ENCODE measurements around the gene SMIM32. TPM values are rescaled to one million over a fixed set of nuclear protein-coding genes. Genes with fewer than 3 reads are reported as not detected.
A peak's percentile ranks its signal among the peaks of the same experiment; 100 is the strongest.

The SMIM32 gene
- total RNA-seq (2014; rRNA removed; shearing (Covaris generic)): 1.4 TPM in 2 replicates

DNA sequence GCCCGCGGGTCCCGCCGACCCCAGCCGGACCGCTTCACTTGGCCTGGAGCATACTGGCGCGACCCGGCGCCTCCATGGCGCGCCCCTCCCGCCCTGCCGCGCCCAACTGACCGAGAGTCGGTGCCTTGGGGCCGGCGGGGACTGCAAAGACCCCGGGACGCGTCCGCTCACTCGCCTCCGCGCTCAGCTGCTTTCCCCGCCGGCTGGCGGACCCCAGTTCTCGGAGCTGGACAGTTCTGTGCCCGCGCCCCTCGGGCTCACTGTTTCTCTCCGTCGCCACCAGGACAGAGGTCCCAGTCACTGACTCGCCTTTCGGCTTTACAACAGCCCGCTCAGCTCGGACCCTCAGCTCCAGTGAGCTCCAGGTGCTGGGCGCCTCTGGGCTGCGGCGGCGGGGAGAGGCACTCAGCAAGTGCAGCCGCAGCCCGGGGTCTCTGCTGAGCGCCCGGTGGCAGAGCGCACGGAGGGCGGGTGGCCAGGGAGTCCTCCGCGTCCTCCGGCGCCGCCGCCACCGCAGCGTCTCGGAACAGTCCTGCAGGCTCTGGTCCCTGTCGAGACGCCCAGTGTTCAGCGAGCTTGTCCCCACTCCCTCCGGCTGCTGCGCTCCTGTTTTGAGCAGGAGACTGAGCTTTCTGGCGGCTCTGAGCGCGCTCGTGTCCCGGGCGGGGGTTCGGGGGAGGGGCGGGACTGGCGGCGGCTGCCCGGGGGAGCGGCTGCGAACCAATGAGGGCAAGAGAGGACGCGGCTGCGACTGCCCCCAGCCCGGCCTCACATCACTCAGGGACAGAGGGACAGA lies at the start of gene SMIM32:
Gene SMIM32, minus strand, starts transcription at position 637 of the 796 bp plus-strand sequence. CDS start 638 bp downstream, outside the sequence.
- Histone ChIP-seq H3K36me3 (replicated peaks; ENCODE audit: control insufficient read depth, insufficient read depth, low read length) (no peaks in the 10 kb centered on the region), H3K4me3 (ENCODE audit: insufficient read depth, low read depth, low read length) (peak within 1 kb of the TSS; percentile 50), H3K27me3 (ENCODE audit: control insufficient read depth, insufficient read depth, low read length) (peaks cover 66% of the 10 kb centered on the region)
- DNase-seq: peak; percentile 86

DNA sequence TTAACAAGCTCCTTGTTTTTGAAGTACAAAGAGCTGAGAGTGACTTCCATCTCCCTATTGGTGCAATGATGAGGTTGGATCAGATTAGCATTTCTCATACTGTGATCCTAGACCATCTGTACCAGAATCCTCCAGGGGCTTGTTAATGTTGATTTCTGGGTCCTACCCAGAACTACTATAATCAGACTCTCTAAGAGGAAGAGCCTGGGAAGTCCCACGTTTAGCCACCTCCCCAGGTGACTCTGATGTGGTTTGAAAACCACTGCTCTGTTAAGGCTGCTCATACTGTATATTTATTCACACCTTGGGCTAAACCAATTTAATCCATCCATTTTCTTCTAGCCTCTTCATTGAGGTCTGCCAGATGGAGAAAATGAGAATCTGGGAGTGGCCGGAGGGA lies 49.6 kb upstream of the SMIM32 start:
- Histone ChIP-seq H3K36me3 (replicated peaks; ENCODE audit: control insufficient read depth, insufficient read depth, low read length) (no peaks in the 10 kb centered on the region), H3K27me3 (ENCODE audit: control insufficient read depth, insufficient read depth, low read length) (no peaks in the 10 kb centered on the region), H3K4me3 (ENCODE audit: insufficient read depth, low read depth, low read length) (no peak overlapping the region)
- no peak for DNase-seq

DNA sequence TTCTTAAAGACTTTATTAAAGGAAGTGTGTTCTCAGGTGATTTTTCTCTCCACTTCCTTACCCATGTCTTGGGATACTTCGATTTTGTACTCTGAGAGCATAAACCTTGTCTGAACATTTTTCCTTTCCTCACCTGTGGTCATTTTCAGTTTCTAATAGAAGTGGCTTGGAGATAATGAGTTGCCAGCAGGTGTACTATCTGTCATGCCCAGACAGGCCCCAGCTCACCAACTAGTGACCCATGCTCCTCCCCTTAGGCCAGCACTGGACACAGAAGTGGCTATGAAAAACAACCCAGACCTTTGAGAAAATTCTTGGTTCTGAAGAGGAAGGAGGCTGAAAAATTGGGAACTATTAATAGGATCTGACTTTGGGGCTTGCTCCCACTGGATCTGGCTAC lies 49.2 kb upstream of the SMIM32 start:
- Histone ChIP-seq H3K36me3 (replicated peaks; ENCODE audit: control insufficient read depth, insufficient read depth, low read length) (no peaks in the 10 kb centered on the region), H3K27me3 (ENCODE audit: control insufficient read depth, insufficient read depth, low read length) (no peaks in the 10 kb centered on the region), H3K4me3 (ENCODE audit: insufficient read depth, low read depth, low read length) (no peak overlapping the region)
- no peak for DNase-seq

DNA sequence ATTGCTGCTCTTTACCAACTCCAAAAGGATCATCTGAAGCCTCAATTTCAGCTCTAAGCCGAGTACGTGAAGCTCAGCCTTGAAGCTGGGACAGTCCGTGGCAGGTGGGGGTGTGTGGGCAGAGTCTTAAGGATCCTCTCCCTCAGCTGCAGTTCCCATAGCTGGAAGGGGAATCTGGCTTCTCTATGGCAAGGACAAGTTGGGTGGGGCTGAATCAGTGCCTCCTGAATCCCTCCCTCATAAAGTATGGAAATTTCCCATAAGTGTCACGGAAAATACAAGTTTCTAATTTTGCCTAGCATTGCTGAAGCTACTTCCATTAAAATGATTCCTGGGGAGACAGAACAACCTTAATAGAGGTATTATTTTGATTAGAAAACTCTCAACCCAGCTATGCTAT lies 47.9 kb upstream of the SMIM32 start:
- DNase-seq: no peak
- H3K27me3 ChIP-seq (ENCODE audit: control insufficient read depth, insufficient read depth, low read length): no peaks in the 10 kb centered on the region; the same call in 1 of the 2 replicates

DNA sequence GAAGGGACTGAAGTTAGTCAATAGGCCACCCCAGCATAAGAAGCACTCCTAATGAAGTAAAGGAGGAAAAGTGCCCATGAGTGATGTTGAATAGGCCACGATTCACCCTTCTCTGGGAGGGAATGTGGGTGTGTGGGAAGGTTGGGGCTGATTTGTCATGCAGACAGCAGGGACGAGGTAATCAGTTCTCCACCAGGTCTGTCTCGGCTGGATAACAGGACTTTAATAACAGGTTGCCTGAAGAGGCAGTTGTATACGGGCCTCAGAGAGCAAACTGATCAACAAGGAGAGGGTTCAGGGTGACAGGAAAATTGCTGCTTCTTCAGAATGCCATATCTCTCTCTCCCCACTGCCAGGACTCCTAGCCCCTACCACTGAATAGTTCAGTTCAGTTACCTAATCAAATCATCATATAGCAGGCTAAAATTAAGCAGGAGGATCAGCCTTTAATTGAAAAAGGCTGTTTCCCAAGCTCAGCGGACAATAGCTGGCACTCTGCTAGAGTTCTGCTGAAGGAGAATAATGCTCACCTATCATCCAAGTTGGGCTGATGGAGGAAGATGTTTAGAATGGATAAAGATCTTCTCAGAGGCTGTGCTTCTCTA lies 43.6 kb upstream of the SMIM32 start:
- no peaks in the 10 kb centered on the region; the same call in 1 of the 2 replicates for H3K27me3 ChIP-seq (ENCODE audit: control insufficient read depth, insufficient read depth, low read length)
- H3K36me3 ChIP-seq (replicated peaks; ENCODE audit: control insufficient read depth, insufficient read depth, low read length): no peaks in the 10 kb centered on the region
- DNase-seq: no peak
- H3K4me3 ChIP-seq (ENCODE audit: insufficient read depth, low read depth, low read length): no peak overlapping the region

More for the DNA sequence above, 47.9 kb upstream of the SMIM32 start:
- Histone ChIP-seq H3K4me3 (ENCODE audit: insufficient read depth, low read depth, low read length) (no peak overlapping the region), H3K36me3 (replicated peaks; ENCODE audit: control insufficient read depth, insufficient read depth, low read length) (no peaks in the 10 kb centered on the region)

DNA sequence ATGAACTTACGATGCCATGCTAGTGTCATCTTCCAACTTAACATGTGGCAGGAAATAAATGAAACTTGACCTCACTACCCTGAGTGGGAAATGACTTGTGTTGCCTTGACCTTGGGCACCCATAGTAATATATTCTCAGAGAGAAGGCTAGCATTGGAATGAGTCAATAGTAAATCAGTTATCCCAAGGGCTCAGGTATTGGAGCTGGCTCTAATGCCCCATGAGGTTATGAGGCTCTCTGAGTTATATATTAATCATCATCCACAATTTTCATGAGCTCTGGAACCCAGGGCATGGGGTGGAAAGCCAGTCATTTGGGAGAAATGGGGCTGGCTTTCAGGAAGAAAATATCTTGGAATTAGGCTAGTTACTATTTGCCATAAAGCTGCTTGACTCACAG lies 42.4 kb upstream of the SMIM32 start:
- Histone ChIP-seq H3K27me3 (ENCODE audit: control insufficient read depth, insufficient read depth, low read length) (no peaks in the 10 kb centered on the region; the same call in 1 of the 2 replicates), H3K4me3 (ENCODE audit: insufficient read depth, low read depth, low read length) (no peak overlapping the region), H3K36me3 (replicated peaks; ENCODE audit: control insufficient read depth, insufficient read depth, low read length) (no peaks in the 10 kb centered on the region)
- no peak for DNase-seq

DNA sequence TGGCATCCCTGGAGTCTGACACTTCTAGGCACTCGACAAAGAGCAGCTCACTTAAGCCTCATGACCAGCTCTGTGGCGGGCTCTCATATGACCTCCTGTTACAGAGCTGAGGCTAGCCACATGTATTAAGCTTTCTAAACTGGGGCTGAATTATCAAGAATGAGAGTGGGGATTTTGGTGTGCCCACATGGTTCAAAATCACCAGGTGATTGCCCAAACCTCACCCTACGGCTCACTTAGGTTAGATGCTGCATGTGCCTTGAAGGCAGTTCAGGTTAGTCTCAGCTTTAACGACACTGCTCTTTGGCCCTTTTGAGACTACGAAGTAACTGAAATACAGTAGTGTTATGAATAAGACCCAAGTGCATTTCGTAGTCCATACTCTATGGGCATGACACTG lies 39.4 kb upstream of the SMIM32 start:
- H3K4me3 ChIP-seq (ENCODE audit: insufficient read depth, low read depth, low read length): no peak overlapping the region
- no peaks in the 10 kb centered on the region; the same call in 1 of the 2 replicates for H3K27me3 ChIP-seq (ENCODE audit: control insufficient read depth, insufficient read depth, low read length)
- DNase-seq: no peak
- no peaks in the 10 kb centered on the region for H3K36me3 ChIP-seq (replicated peaks; ENCODE audit: control insufficient read depth, insufficient read depth, low read length)

DNA sequence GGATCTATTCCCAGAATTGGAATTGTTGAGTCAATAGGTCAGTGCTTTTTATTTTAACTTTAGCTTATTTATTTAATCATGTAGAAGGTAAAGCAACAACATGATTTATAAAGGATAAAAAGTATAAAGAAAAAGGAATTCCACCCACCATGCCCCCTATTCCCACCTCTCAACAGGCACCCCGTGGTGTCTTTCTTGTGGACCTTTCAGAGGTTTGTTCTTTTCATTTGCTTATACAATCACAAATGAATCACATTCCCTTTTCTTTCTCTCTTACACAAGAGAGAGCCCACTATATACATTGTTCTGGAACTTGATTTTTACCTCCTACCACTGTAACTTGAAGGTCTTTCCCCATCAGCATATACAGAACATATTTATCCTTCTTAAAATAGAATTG lies 37.2 kb upstream of the SMIM32 start:
- no peak overlapping the region for H3K4me3 ChIP-seq (ENCODE audit: insufficient read depth, low read depth, low read length)
- DNase-seq: peak; percentile 47
- H3K36me3 ChIP-seq (replicated peaks; ENCODE audit: control insufficient read depth, insufficient read depth, low read length): no peaks in the 10 kb centered on the region

DNA sequence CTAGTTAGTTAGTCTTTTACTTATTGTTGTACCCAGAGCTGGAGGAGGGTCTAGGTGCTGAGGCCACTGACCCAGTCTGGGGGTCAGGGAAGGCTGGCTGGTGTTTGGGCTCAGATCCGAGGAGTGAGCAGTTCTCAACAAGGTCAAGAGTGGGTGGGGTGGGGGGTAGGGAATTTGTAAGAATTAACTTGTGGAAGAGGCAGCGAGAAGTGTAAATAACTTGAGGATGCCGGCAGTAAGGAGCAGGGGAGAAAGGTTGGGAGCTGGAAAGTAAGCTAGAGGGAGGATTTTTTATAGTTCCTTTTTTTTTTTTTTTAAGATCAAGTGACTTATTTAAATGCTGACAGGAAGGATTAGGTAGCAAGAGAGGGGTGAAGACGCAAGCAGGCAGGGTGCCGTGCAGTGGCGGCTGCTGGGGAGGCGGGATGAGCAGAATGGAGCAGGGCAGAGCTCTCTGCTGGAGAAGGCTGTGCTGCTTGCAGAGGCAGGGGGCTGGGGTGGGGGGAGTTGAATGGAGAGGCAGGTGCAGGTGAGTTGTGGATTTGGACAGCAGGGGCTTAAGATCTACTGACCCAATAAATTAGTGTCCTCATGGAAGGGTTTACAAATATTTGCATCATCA lies 35.3 kb upstream of the SMIM32 start:
- no peaks in the 10 kb centered on the region for H3K36me3 ChIP-seq (replicated peaks; ENCODE audit: control insufficient read depth, insufficient read depth, low read length)
- DNase-seq: peak; percentile 53
- no peaks in the 10 kb centered on the region for H3K27me3 ChIP-seq (ENCODE audit: control insufficient read depth, insufficient read depth, low read length)
- no peak overlapping the region for H3K4me3 ChIP-seq (ENCODE audit: insufficient read depth, low read depth, low read length)

More for the DNA sequence above, 37.2 kb upstream of the SMIM32 start:
- H3K27me3 ChIP-seq (ENCODE audit: control insufficient read depth, insufficient read depth, low read length): no peaks in the 10 kb centered on the region

DNA sequence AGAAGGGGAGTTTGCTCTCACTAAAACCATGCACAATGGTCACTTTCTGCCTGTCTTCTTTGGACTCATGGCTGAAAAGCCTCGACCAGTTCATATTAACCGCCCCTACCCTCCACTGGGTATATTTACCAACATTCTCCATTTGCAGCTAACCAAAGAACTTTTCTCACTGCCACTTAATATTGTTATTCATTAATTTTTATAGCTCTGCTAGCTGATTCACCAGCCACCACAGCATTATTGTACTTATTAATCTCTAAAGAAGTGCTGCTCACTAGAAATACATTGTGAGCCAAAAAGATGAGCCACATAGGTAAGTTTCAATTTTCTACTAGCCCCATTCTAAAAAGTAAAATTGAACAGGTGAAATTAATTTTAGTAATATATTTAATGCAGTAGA lies 33.4 kb upstream of the SMIM32 start:
- Histone ChIP-seq H3K4me3 (ENCODE audit: insufficient read depth, low read depth, low read length) (no peak overlapping the region), H3K27me3 (ENCODE audit: control insufficient read depth, insufficient read depth, low read length) (no peaks in the 10 kb centered on the region), H3K36me3 (replicated peaks; ENCODE audit: control insufficient read depth, insufficient read depth, low read length) (no peaks in the 10 kb centered on the region)
- DNase-seq: no peak

DNA sequence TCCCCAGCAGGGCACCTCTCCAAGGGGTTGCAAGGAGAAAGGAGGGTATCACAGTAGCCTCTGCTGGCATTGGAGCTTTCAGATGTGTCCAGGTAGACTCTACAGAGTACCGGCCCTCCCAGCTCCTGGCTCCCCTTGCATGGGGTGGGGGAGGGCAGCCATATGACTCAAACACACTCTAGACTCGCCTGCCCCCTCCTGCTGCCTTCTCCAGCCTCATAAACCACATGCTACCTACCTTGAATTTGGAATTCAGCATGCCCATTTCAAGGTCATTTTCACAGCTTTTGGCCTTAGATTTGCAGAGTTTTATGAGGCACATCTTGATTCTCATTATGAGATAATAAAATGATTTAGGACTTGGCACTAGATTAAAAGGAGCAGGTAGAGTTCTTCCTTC lies 32.8 kb upstream of the SMIM32 start:
- DNase-seq: no peak
- Histone ChIP-seq H3K36me3 (replicated peaks; ENCODE audit: control insufficient read depth, insufficient read depth, low read length) (no peaks in the 10 kb centered on the region), H3K27me3 (ENCODE audit: control insufficient read depth, insufficient read depth, low read length) (no peaks in the 10 kb centered on the region), H3K4me3 (ENCODE audit: insufficient read depth, low read depth, low read length) (no peak overlapping the region)

DNA sequence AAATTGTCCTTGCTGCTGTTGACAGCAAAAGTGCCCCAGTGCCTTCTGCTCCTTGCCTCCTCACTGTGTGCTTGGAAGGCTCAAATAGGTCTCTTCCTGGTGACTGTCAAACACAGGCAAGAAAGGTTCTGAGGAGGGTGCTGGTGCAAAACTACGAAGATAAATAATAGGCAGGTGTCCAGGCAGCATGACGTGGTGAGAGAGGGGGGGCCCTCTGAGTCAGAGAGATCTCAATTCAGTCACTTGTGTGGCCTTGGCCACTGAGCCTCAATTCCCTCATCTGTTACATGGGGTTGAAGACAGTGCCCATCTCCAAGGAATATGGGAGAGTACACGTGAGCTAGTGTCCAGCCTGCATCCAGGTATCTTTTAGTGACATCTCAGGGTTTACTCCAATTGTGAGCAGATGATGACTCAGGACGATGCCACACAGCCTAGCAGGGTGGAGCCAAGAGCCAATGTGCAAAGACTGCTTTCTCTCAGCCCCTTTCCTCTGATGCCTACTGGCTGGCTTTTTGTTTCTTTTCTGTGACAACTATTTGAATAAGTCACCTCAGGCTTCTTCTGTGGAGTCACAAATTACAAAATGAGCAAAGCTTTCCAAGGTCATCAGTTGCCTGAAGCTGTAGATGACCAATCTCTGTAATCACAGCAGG lies 29.7 kb upstream of the SMIM32 start:
- H3K4me3 ChIP-seq (ENCODE audit: insufficient read depth, low read depth, low read length): no peak overlapping the region
- no peak for DNase-seq
- H3K36me3 ChIP-seq (replicated peaks; ENCODE audit: control insufficient read depth, insufficient read depth, low read length): no peaks in the 10 kb centered on the region
- H3K27me3 ChIP-seq (ENCODE audit: control insufficient read depth, insufficient read depth, low read length): no peaks in the 10 kb centered on the region

DNA sequence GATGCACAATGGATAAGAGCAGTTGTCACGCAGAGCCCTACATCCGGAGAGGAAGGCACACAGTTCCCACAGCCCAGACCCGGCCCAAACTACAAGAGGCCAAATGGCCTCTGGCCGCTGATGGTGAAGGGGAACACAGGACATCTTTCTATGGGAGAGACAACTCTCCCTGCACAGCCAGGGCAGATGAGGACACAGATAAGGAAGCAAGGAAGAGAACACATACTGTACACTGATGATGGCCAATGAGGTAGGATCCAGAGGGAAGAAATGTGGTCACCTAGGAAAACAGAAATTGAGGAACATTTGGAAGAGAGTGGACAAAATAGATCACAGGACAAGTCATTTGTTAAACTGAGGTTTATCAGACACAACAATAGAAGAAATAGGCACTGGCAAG lies 28.4 kb upstream of the SMIM32 start:
- Histone ChIP-seq H3K27me3 (ENCODE audit: control insufficient read depth, insufficient read depth, low read length) (no peaks in the 10 kb centered on the region), H3K36me3 (replicated peaks; ENCODE audit: control insufficient read depth, insufficient read depth, low read length) (no peaks in the 10 kb centered on the region), H3K4me3 (ENCODE audit: insufficient read depth, low read depth, low read length) (no peak overlapping the region)
- DNase-seq: no peak

DNA sequence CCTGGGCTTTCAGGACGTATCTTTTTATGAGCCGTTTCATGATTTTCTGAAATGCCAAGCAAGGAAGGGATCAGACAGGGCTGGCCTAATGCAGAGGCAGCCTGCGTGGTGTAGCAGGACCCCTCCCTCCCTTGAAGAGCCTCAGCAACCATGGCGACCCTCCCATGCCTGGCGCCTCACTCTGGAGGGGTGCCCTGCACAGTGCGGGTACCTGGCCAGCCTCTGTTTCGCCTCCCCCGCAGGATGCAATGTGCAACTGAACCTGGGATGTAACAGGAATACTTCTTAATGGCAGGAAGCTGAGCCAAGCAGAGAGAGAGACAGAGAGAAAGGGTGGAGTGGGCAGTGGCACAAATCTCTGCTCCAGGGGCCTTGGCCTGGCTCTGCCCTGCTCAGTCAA lies 23.3 kb upstream of the SMIM32 start:
- H3K27me3 ChIP-seq (ENCODE audit: control insufficient read depth, insufficient read depth, low read length): no peaks in the 10 kb centered on the region; the same call in none of the 2 replicates
- H3K4me3 ChIP-seq (ENCODE audit: insufficient read depth, low read depth, low read length): no peak overlapping the region
- peak; percentile 51 for DNase-seq

More for the DNA sequence above, 23.3 kb upstream of the SMIM32 start:
- no peaks in the 10 kb centered on the region for H3K36me3 ChIP-seq (replicated peaks; ENCODE audit: control insufficient read depth, insufficient read depth, low read length)

Measured in H7 (cell line).